Esophagus squamous epithelium (tissue), 5 donors: ENCODE data around the gene YIPF4. TPM values are rescaled to one million over a fixed set of nuclear protein-coding genes. Genes with fewer than 3 reads are reported as not detected.

Experiments
- DNase-seq: peaks from one replicate; lab custom pipeline; 2025; lab: John Stamatoyannopoulos, UW
- H3K27ac ChIP-seq, 4 donors: fragments of 200-600 bp; sonication (generic); one replicate each; pipeline ENCODE4 v1.5.1; 2016 to 2019; ENCODE audit warnings: mild to moderate bottlenecking in 1 of 4
- H3K27me3 ChIP-seq, 4 donors: fragments of 200-600 bp; sonication (generic); 1 replicate in 3 of 4; 2 replicates in 1 of 4; pipeline versions ENCODE4 v1.5.1 to v1.6.0; 2017 to 2021; ENCODE audit warnings: antibody characterized with exemption in 1 of 4
- H3K36me3 ChIP-seq, 3 donors: fragments of 200-600 bp; sonication (generic); one replicate each; pipeline ENCODE4 v1.5.1; 2016 to 2019
- H3K4me1 ChIP-seq, 3 donors: fragments of 200-600 bp; sonication (generic); one replicate each; pipeline ENCODE4 v1.5.1; 2017 to 2019
- H3K4me3 ChIP-seq, 4 donors: fragments of 200-600 bp; sonication (generic); 1 replicate in 3 of 4; 2 replicates in 1 of 4; pipeline ENCODE4 v1.5.1; 2016 to 2019; ENCODE audit warnings: mild to moderate bottlenecking in 2 of 4, moderate library complexity in 1 of 4
- H3K9me3 ChIP-seq, 3 donors: fragments of 200-600 bp; sonication (generic); one replicate each; pipeline ENCODE4 v1.5.1; 2016 to 2019
- POLR2A ChIP-seq, 4 donors: fragments of 450-650 bp; IDR thresholded peaks; one replicate each; pipeline ENCODE4 v1.6.1; 2017; ENCODE audit warnings: antibody characterized with exemption in 4 of 4, mild to moderate bottlenecking in 4 of 4, moderate library complexity in 3 of 4
- WGBS, 2 donors: methylation state at CpG; one replicate each; pipeline ENCODE4 v1.1.5; 2018; 5-methylcytosine and 5-hydroxymethylcytosine counted together
- intact Hi-C: fragments of 100-400 bp; cut with DNase I; formaldehyde crosslinking; loops from one replicate; pipeline ENCODE4 v1.15.0; 2022
- total RNA-seq, 4 donors: library from RNA; depleted of rRNA; stranded (reverse); fragments of >200 nt; gene quantifications; one replicate each; pipeline ENCODE4 v1.1.0, GENCODE V29; 2016
- TF ChIP-seq, protein P1 (sequence below), 6 experiments: fragments of 450-650 bp in 4 of 6; fragments of 200-600 bp in 2 of 6; sonication (generic) in 2 of 6; IDR thresholded peaks; one replicate each; pipeline ENCODE4 v1.5.1; 2016 to 2019; ENCODE audit warnings: antibody characterized with exemption in 6 of 6, mild to moderate bottlenecking in 4 of 6, moderate library complexity in 4 of 6
- donor health status: DM: yes; HTN: yes; CAD: no.

YIPF4 gene
- total RNA-seq, 4 donors from 2014 or later: 11.9 to 34.9 (median 13.7) TPM

DNA sequence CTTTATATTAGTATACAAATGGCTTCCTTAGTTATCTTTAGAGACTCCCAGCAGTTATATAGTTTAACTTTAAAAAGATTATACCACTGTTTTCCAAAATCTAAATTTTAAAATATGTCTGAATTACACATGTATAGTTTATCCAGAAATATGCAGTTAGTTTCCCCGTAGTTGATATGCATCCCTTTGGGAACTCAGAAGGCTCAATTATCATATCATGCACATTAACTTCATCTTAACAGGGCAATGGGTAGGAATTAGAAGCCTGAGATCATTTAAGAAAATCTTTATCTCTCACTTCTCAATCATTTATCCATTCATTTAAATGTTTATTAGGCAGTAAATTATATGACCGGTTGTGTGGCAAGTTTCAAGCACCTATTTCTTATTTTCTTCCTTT, 40.2 kb upstream of the YIPF4 start:
- Histone ChIP-seq H3K9me3 (no peaks in the 10 kb centered on the region), H3K27ac (no peak overlapping the region), H3K4me1 (peaks cover 0 to 13% (median 5%) of the 10 kb centered on the region in 3 donors), H3K27me3 (no peaks in the 10 kb centered on the region), H3K4me3 (no peak overlapping the region), H3K36me3 (no peaks in the 10 kb centered on the region)
- DNase-seq: no peak
- no peak for TF ChIP-seq POLR2A (IDR thresholded peaks at IDR 0.05)
- TF ChIP-seq, protein P1, sequence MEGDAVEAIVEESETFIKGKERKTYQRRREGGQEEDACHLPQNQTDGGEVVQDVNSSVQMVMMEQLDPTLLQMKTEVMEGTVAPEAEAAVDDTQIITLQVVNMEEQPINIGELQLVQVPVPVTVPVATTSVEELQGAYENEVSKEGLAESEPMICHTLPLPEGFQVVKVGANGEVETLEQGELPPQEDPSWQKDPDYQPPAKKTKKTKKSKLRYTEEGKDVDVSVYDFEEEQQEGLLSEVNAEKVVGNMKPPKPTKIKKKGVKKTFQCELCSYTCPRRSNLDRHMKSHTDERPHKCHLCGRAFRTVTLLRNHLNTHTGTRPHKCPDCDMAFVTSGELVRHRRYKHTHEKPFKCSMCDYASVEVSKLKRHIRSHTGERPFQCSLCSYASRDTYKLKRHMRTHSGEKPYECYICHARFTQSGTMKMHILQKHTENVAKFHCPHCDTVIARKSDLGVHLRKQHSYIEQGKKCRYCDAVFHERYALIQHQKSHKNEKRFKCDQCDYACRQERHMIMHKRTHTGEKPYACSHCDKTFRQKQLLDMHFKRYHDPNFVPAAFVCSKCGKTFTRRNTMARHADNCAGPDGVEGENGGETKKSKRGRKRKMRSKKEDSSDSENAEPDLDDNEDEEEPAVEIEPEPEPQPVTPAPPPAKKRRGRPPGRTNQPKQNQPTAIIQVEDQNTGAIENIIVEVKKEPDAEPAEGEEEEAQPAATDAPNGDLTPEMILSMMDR (IDR thresholded peaks at IDR 0.05): no peak
- 88 to 94% methylated on average over 2 of the region's 2 CpGs for WGBS, 2 donors
- intact Hi-C loops: no loop called here

DNA sequence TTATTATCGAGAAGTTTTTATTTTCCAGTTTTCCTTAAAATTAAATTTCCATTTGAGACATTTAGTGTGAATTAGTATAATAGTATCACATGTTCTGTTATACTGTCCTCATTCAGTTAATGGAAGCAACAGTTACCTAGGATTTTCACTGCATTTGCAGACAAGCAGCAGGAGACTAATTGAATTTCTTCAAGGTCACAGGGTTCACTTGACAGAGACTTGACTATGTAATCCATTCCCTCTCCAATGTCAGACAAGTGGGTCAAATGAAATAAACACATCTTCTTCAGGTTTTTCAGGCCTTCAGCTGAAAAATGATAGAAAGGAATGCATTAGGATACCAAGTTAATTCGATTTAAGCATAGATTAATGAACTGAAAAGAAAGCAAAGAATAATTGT, 39.7 kb upstream of the YIPF4 start:
- intact Hi-C loops: no loop called here
- TF ChIP-seq, protein P1 (IDR thresholded peaks at IDR 0.05): no peak
- no peak for TF ChIP-seq POLR2A (IDR thresholded peaks at IDR 0.05)
- 71 to 79% methylated on average over 2 of the region's 2 CpGs for WGBS, 2 donors
- H3K27me3 ChIP-seq: no peaks in the 10 kb centered on the region
- no peaks in the 10 kb centered on the region for H3K9me3 ChIP-seq
- no peak overlapping the region for H3K27ac ChIP-seq
- peaks cover 0 to 13% (median 5%) of the 10 kb centered on the region in 3 donors for H3K4me1 ChIP-seq
- no peaks in the 10 kb centered on the region for H3K36me3 ChIP-seq
- no peak for DNase-seq
- no peak overlapping the region for H3K4me3 ChIP-seq

- intact Hi-C loops: no loop called here
- TF ChIP-seq, protein P1 (IDR thresholded peaks at IDR 0.05): no peak
- no peak for TF ChIP-seq POLR2A (IDR thresholded peaks at IDR 0.05)
- no peak for DNase-seq
- no peak overlapping the region for H3K4me3 ChIP-seq
- H3K4me1 ChIP-seq: no peaks in the 10 kb centered on the region
- no peaks in the 10 kb centered on the region for H3K36me3 ChIP-seq
- WGBS, 2 donors: 91 to 97% methylated on average over 3 of the region's 3 CpGs
- no peaks in the 10 kb centered on the region for H3K9me3 ChIP-seq
- H3K27me3 ChIP-seq: no peaks in the 10 kb centered on the region
- no peak overlapping the region for H3K27ac ChIP-seq
These were observed 35.4 kb upstream of the YIPF4 start for GRCh38 chr2:32242331-32242730.

DNA sequence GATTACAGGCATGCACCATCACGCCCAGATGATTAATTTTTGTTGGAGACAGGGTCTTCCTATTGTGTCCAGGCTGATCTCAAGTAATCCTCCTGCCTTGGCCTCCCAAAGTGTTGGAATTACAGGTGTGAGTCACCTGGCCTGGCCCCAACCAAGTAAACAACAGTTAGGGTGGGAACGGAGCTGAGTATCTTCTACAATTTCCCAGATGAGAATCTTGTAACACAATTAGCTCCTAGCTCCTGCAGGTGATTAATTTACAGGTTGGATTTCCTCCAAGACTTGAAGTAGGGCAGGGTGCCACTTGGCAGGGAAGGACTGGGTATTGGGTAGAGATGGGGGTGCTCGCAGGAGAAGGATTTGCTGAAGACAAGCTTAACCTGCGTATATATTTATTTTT, 30.8 kb upstream of the YIPF4 start:
- 31 to 42% methylated on average over 3 to 4 of the region's 4 CpGs for WGBS, 2 donors
- TF ChIP-seq, protein P1 (IDR thresholded peaks at IDR 0.05): no peak
- no peak for TF ChIP-seq POLR2A (IDR thresholded peaks at IDR 0.05)
- DNase-seq: no peak

GRCh38 chr2:32248299-32248698, 29.4 kb upstream of the YIPF4 start:
- H3K36me3 ChIP-seq: no peaks in the 10 kb centered on the region
- H3K9me3 ChIP-seq: no peaks in the 10 kb centered on the region
- no peak overlapping the region for H3K27ac ChIP-seq
- no peak for TF ChIP-seq POLR2A (IDR thresholded peaks at IDR 0.05)
- TF ChIP-seq, protein P1 (IDR thresholded peaks at IDR 0.05): no peak
- DNase-seq: no peak
- 55 to 59% methylated on average over 3 of the region's 3 CpGs for WGBS, 2 donors
- H3K4me1 ChIP-seq: no peaks in the 10 kb centered on the region
- no peak overlapping the region for H3K4me3 ChIP-seq
- intact Hi-C loops: no loop called here
- H3K27me3 ChIP-seq: no peaks in the 10 kb centered on the region

More for the DNA sequence above, 30.8 kb upstream of the YIPF4 start:
- intact Hi-C loops: no loop called here
- Histone ChIP-seq H3K27ac (no peak overlapping the region), H3K4me1 (no peaks in the 10 kb centered on the region), H3K9me3 (no peaks in the 10 kb centered on the region), H3K27me3 (no peaks in the 10 kb centered on the region), H3K4me3 (no peak overlapping the region), H3K36me3 (no peaks in the 10 kb centered on the region)
